HL-60 (cell line): ENCODE results near the gene C12orf75.

ENCODE experiments used
- POLR2AphosphoS5 ChIP-seq: IDR thresholded peaks from 2 replicates; pipeline ENCODE4 v1.6.1; 2012; ENCODE audit warnings: low read depth
- SPI1 ChIP-seq: IDR thresholded peaks from 2 replicates; pipeline ENCODE4 v1.6.1; 2012; ENCODE audit warnings: low read depth, mild to moderate bottlenecking, borderline replicate concordance
- TF ChIP-seq, protein P1 (sequence below): IDR thresholded peaks from one replicate; pipeline ENCODE4 v1.5.1; 2011; ENCODE audit warnings: low read length, control low read depth, inconsistent platforms; ENCODE audit not compliant: insufficient read depth

GRCh38 chr12:105293187-105293586 is 37.3 kb upstream of the C12orf75 start:
- TF ChIP-seq, protein P1, sequence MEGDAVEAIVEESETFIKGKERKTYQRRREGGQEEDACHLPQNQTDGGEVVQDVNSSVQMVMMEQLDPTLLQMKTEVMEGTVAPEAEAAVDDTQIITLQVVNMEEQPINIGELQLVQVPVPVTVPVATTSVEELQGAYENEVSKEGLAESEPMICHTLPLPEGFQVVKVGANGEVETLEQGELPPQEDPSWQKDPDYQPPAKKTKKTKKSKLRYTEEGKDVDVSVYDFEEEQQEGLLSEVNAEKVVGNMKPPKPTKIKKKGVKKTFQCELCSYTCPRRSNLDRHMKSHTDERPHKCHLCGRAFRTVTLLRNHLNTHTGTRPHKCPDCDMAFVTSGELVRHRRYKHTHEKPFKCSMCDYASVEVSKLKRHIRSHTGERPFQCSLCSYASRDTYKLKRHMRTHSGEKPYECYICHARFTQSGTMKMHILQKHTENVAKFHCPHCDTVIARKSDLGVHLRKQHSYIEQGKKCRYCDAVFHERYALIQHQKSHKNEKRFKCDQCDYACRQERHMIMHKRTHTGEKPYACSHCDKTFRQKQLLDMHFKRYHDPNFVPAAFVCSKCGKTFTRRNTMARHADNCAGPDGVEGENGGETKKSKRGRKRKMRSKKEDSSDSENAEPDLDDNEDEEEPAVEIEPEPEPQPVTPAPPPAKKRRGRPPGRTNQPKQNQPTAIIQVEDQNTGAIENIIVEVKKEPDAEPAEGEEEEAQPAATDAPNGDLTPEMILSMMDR: no peak
- TF ChIP-seq POLR2AphosphoS5 (no peak), SPI1 (no peak)
